HUDEP-2 (cell line): ENCODE measurements around the gene CREB5.
A peak's percentile ranks its signal among the peaks of the same experiment; 100 is the strongest.
"Not testable (repeated sequence)": the region's sequence is repeated elsewhere in the genome, so short reads cannot be mapped to it uniquely, and the experiment has no call there.

Source experiments
- DNase-seq, 76 experiments: peaks; one replicate each; lab custom pipeline; 2025; ENCODE audit not compliant: unreplicated experiment in 76 of 76; lab: John Stamatoyannopoulos, UW

Gene CREB5

GRCh38 chr7:28823582-28823981 is 411.3 kb downstream of the CREB5 start:
- no peak for DNase-seq

GRCh38 chr7:28825817-28826448 is 413.6 kb downstream of the CREB5 start:
- not testable (repeated sequence) for DNase-seq

- DNase-seq = no peak
Observed at GRCh38 chr7:28830846-28831245, 418.5 kb downstream of the CREB5 start.

DNA sequence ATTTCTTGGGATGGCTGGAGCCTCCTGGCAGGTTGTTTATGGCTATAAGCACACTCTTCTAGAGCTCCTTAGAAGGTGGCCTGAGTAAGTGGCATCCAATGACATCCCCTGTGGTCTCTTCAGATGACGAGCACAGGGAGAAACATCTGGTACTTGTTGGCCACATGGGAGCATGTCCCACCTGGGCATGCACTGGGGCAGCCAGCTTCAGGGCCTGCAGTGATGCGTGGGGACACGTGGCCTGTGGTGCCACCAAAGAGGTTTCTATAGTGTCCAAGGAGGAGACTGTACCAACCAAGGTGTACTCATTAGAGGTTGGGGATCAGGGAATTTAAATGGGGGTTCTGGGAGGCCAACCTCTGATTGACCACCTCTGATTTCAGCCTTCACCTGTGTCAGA is 420.4 kb downstream of the CREB5 start:
- DNase-seq = no peak

- no peak for DNase-seq
Observed at GRCh38 chr7:28835800-28836199, 423.5 kb downstream of the CREB5 start.

DNA sequence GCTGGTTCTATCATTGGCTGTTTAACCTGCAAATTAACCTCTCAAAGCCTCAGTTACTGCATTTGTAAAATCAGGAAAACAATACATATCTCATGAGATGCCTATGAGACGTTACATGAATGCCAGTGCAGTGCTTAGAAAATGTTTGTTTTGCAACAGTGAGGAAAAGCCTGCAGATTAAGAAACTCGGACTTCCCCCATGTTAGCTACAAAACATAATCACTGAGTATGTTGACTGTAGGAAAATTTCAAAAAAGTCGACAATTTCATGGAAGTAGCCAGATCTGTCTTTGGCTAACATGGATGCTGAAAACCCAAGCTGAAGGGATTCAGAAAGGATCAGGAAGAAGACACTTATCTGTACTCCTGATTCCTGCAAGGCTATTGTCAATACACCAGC is 424.4 kb downstream of the CREB5 start:
- no peak for DNase-seq

DNA sequence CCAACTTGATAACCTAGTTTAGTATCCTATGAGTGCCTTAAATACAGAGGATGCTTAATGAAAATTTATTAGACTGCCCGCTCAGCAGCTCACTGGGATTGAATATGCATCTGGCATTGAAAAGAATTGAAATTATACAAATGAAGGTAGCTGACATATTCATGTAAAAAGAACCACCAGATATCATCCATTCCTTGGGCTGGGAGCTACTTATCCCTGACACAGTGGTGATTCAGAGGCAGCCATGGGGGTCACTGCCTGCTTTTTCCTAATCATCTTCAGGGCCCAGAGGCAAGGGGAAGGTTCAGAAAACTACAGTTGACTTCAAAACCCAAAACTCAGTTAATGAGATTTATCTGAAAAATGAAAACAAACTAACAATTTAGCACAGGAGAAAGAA is 424.9 kb downstream of the CREB5 start:
- DNase-seq = no peak

DNA sequence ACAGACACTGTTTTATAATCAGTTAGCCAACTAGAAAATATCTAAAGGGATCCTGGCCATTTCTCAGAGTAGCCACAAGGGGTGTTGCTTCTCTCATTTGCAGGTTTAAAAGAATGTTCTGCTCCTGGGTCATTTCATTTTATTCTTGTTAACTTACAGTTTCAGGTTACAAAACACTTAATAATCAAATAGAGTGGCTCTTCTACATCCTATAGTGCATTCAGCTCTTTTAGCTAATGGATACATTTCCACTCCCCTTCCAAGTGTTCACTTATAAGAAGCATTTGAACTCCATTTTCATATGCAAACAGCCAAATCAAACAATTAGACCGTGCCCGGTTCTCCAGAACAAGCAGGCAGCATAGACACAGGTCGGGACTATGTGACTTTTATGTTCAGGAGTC is 428.3 kb downstream of the CREB5 start:
- no peak for DNase-seq

- DNase-seq = no peak
Observed at GRCh38 chr7:28841766-28842165, 429.4 kb downstream of the CREB5 start.

GRCh38 chr7:28842769-28843295 is 430.5 kb downstream of the CREB5 start:
- DNase-seq = no peak

DNA sequence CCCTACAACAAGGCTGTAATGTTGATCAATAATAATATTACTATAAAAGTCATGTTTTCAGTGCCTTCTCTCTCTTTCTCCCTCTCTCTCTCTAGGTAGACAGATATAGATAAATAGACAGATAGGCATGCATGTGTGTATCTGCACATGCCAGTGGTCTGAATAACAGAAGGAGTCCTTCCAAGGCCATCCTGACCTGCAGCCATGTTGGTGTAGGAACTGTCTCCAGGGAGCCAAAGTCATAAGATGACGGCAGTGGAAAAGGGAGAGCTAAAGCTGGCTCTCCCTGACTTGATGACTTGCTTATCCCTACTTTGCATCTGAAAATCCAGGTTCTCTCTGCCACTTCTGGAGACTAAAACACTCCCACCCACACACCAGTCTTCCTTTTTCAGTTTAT is 432.8 kb downstream of the CREB5 start:
- DNase-seq = no peak

GRCh38 chr7:28847176-28847575 is 434.9 kb downstream of the CREB5 start:
- no peak for DNase-seq

DNA sequence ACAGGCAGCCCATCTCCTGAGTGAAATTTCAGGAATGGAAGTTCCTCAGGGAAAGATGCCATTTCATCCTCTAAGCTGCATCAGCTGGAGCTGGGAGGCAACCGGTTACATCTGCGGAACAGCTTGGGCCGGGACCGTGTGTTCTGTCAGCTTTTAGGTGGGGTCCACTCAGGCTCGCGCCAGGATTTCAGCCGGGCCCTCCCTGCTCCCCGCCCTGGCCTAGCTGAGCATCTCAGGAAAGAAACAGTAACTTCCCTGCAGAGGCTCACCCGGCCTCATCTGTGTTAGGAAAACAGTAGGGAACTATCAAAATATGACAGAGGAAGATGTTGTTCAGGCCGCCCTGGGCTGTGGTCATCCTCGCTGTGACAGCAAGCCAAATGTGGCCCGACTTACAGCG is 435.4 kb downstream of the CREB5 start:
- no peak for DNase-seq

- DNase-seq = no peak
Observed at GRCh38 chr7:28848906-28849305, 436.6 kb downstream of the CREB5 start.

- no peak for DNase-seq
Observed at GRCh38 chr7:28850699-28851098, 438.4 kb downstream of the CREB5 start.

GRCh38 chr7:28853150-28853549 is 440.8 kb downstream of the CREB5 start:
- DNase-seq = no peak

- peak in 59 of 76 experiments; percentile 2 to 78 (median 33) for DNase-seq
Observed at GRCh38 chr7:28853834-28854749, 441.8 kb downstream of the CREB5 start.

DNA sequence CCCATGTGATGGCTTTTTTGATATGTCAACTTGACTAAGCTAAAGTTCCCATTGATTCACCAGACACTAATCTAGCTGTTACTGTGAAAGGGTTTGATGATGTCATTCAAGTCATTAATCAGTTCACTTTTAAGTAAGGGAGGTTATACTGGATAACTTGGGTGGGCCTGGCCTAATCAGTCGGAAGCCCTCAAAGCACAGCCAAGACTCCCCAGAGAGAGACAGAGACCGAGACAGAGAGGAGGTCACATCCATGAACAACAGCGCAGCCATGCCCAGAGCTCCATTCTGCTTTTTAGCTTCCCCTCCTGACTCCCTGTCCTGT is 442.4 kb downstream of the CREB5 start:
- DNase-seq = no peak

DNA sequence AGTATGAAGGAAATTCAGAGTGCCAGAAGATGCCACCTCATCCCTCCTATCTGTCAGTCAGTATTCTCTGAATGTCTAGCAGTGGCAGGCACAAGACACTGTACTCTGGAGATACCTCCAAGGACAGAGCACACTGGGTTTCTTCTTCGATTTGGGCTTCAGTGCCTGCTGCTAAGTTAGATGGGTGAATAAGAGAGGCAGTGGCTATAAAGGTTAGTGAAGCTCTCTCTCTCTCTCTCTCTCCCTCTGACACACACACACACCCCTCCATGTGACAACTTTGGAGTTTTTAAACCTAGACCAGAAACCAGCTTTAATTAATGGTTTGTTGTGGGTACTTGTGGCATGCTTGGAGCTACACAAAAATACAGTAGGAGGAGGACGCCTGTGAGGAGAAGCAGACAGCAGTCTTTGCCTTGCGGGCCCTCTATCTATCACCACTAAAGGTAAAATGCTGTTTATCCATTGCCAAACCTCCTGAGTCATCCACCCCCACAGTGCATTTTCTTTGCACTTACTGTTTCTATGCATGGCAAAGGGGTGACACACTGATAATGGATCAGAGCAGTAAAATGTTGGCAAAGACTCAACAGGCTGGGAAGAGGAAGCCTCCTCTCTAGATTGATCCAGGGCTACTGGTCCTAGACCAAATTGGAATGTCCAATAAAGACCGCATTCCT is 443.4 kb downstream of the CREB5 start:
- peak in 18 of 76 experiments; percentile 2 to 46 (median 19) for DNase-seq

DNA sequence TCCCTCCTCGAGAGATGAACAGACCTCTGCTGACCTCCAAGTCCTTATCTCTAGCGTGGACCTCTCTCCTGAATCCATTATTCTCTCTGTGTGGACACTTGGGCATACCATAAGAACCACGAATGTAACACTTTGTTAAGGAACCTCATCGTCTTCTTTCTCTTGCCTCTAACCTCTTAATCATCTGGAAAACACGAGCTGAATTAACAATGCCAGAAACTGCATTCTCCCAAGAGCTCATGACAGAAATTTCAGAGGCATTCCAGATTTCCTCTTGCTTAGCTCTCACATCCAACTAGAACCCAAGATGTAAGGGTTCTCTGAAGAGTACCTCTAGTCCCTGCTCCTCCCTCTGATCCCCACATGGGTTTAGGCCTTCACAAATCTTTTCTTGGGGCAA is 444.3 kb downstream of the CREB5 start:
- DNase-seq = no peak

- DNase-seq = no peak
Observed at GRCh38 chr7:28858206-28858605, 445.9 kb downstream of the CREB5 start.
